GM12878 (cell line): ENCODE data around the gene SPHK1. TPM values are rescaled to one million over a fixed set of nuclear protein-coding genes. Genes with fewer than 3 reads are reported as not detected.

ENCODE experiments used
- ATAC-seq: fragments of 200-7000 bp; cut with Tn5 transposase; 3 replicates; pipeline ENCODE4 v1.9.1; 2020; ENCODE audit warnings: mild to moderate bottlenecking, moderate library complexity
- BruUV-seq: library from RNA; stranded (reverse); fragments of 400-500 nt; replicated peaks from 2 replicates; lab custom pipeline; 2021; lab: Mats Ljungman, UMichigan
- CTCF ChIA-PET: fragments of 300-600 bp; sonication (Branson Sonifier 250); formaldehyde crosslinking; extraction: SDS; loops from one replicate; lab custom pipeline; 2021; ENCODE audit warnings: inconsistent platforms; lab: Yijun Ruan, JAX
- POLR2A ChIA-PET: fragments of 350-600 bp; formaldehyde crosslinking; extraction: SDS; loops from one replicate; lab custom pipeline; 2021; ENCODE audit warnings: inconsistent platforms; lab: Charles Lee
- RAD21 ChIA-PET: fragments of 300-600 bp; sonication (Branson Sonifier 250); formaldehyde crosslinking; loops from one replicate; lab custom pipeline; 2023; ENCODE audit warnings: antibody characterized with exemption; ENCODE audit not compliant: unreplicated experiment; lab: Charles Lee
- SMC1A ChIA-PET: fragments of 300-600 bp; sonication (Branson Sonifier 250); formaldehyde crosslinking; loops from one replicate; lab custom pipeline; 2023; ENCODE audit not compliant: unreplicated experiment, uncharacterized antibody; lab: Charles Lee
- DNase-seq: peaks from one replicate; pipeline ENCODE4 v3.0.0-alpha.2; 2011; ENCODE audit warnings: low read depth, low spot score
- FAIRE-seq: peaks from 3 replicates; lab custom pipeline; 2011; peaks lifted over from hg19 to GRCh38; lab: Jason Lieb, UNC
- H2AFZ ChIP-seq: 2 replicates; pipeline ENCODE4 v1.6.0; 2011; ENCODE audit warnings: low read depth, low read length, control low read depth; ENCODE audit not compliant: control insufficient read depth
- H3K27ac ChIP-seq: 2 replicates; pipeline ENCODE4 v1.5.1; 2011; ENCODE audit warnings: control low read depth; ENCODE audit not compliant: control insufficient read depth, insufficient read depth
- H3K27me3 ChIP-seq, 2 experiments: replicated peaks in 1 of 2; 2 replicates each; pipeline versions ENCODE4 v1.6.0 to v1.6.1; 2011; ENCODE audit warnings: low read length in 1 of 2; ENCODE audit not compliant: control insufficient read depth in 2 of 2, insufficient read depth in 2 of 2
- H3K36me3 ChIP-seq, 2 experiments: 2 replicates each; pipeline ENCODE4 v1.5.1; 2011; ENCODE audit warnings: low read length in 1 of 2; ENCODE audit not compliant: control insufficient read depth in 2 of 2, insufficient read depth in 2 of 2
- H3K4me1 ChIP-seq: 2 replicates; pipeline ENCODE4 v1.6.1; 2011; ENCODE audit warnings: mild to moderate bottlenecking, low read length, moderate library complexity, mixed read lengths; ENCODE audit not compliant: control insufficient read depth, insufficient read depth
- H3K4me2 ChIP-seq: 2 replicates; pipeline ENCODE4 v1.6.0; 2011; ENCODE audit warnings: control low read depth; ENCODE audit not compliant: control insufficient read depth, insufficient read depth
- H3K4me3 ChIP-seq: fragments of 200-600 bp; sonication (generic); 2 replicates; pipeline ENCODE4 v1.5.1; 2016
- H3K79me2 ChIP-seq: 2 replicates; pipeline ENCODE4 v1.6.0; 2011; ENCODE audit warnings: low read length; ENCODE audit not compliant: control insufficient read depth, insufficient read depth
- H3K9ac ChIP-seq: 2 replicates; pipeline ENCODE4 v1.8.0; 2011; ENCODE audit warnings: low read length, control low read depth, mixed read lengths; ENCODE audit not compliant: control insufficient read depth, insufficient read depth
- H3K9me3 ChIP-seq: replicated peaks from 3 replicates; pipeline ENCODE4 v1.5.1; 2011; ENCODE audit warnings: mild to moderate bottlenecking, low read length; ENCODE audit not compliant: control insufficient read depth, insufficient read depth
- H4K20me1 ChIP-seq: 2 replicates; pipeline ENCODE4 v1.6.0; 2011; ENCODE audit not compliant: control insufficient read depth, insufficient read depth
- BHLHE40 ChIP-seq, 2 experiments: fragments of 450-650 bp in 1 of 2; IDR thresholded peaks; 2 replicates each; pipeline ENCODE4 v1.6.1; 2011 to 2017; ENCODE audit warnings: low read depth in 2 of 2, borderline replicate concordance in 1 of 2, improper control_type of control experiment in 1 of 2, low read length in 1 of 2, mild to moderate bottlenecking in 1 of 2
- CBX3 ChIP-seq: fragments of 200-600 bp; sonication (generic); IDR thresholded peaks from 2 replicates; pipeline ENCODE4 v1.6.1; 2016; ENCODE audit warnings: low read depth, borderline replicate concordance
- CHD1 ChIP-seq: IDR thresholded peaks from 2 replicates; pipeline ENCODE4 v1.6.1; 2012; ENCODE audit warnings: low read depth, low read length, improper control_type of control experiment
- ESRRA ChIP-seq: IDR thresholded peaks from 2 replicates; pipeline ENCODE4 v1.6.1; 2012; ENCODE audit warnings: mild to moderate bottlenecking, low read length, improper control_type of control experiment
- MTA3 ChIP-seq: IDR thresholded peaks from 2 replicates; pipeline ENCODE4 v1.6.1; 2012; ENCODE audit warnings: low read length, inconsistent platforms, borderline replicate concordance
- NR2F1 ChIP-seq: fragments of 450-650 bp; conservative IDR thresholded peaks from 2 replicates; pipeline ENCODE4 v1.6.1; 2017; ENCODE audit warnings: mild to moderate bottlenecking
- SPI1 ChIP-seq: IDR thresholded peaks from 2 replicates; pipeline ENCODE4 v1.6.1; 2011; ENCODE audit warnings: low read depth, mild to moderate bottlenecking, low read length, moderate library complexity, borderline replicate concordance; ENCODE audit not compliant: insufficient read depth
- SREBF2 ChIP-seq: IDR thresholded peaks from 2 replicates; pipeline ENCODE4 v1.6.1; 2012; ENCODE audit warnings: mild to moderate bottlenecking, low read length
- WRNIP1 ChIP-seq: IDR thresholded peaks from 2 replicates; pipeline ENCODE4 v1.6.1; 2011; ENCODE audit warnings: low read depth, low read length, improper control_type of control experiment, borderline replicate concordance
- ZNF384 ChIP-seq: IDR thresholded peaks from 2 replicates; pipeline ENCODE4 v1.6.1; 2012; ENCODE audit warnings: low read depth, mild to moderate bottlenecking, low read length, improper control_type of control experiment, borderline replicate concordance
- WGBS: methylation state at CpG from one replicate; pipeline ENCODE4 v1.1.6; 2016; ENCODE audit warnings: low lambda C conversion rate; ENCODE audit not compliant: insufficient replicate concordance, insufficient coverage; ENCODE audit errors: missing lambda C conversion rate; 5-methylcytosine and 5-hydroxymethylcytosine counted together
- in situ Hi-C: fragments of 300-500 bp; cut with MboI; formaldehyde crosslinking; loops from 9 replicates; pipeline ENCODE4 v1.14.3; 2018; ENCODE audit warnings: mixed read lengths
- intact Hi-C: fragments of 100-400 bp; cut with micrococcal nuclease; formaldehyde crosslinking; loops from one replicate; pipeline ENCODE4 v1.14.2; 2022; ENCODE audit not compliant: unreplicated experiment
- polyA plus RNA-seq, 11 experiments: library from polyadenylated mRNA; depleted of rRNA in 4 of 11; unstranded in 6 of 11; stranded (reverse) in 5 of 11; fragments of >200 nt; fragmentation: Nextera tagmentation in 4 of 11; fragmentation: Illumina TruSeq in 1 of 11; extraction: Ambion mirVana in 4 of 11; extraction: Trizol in 1 of 11; gene quantifications; 1 replicate in 1 of 11; 2 replicates in 10 of 11; pipeline versions ENCODE4 v1.2.1 to v1.2.3, GENCODE V29; 2011 to 2016; ENCODE audit warnings: inconsistent platforms in 2 of 11, missing spikeins in 2 of 11, low read depth in 1 of 11
- total RNA-seq, 4 experiments: library from RNA; depleted of rRNA in 3 of 4; stranded (reverse); fragments of >200 nt in 3 of 4; fragmentation: Illumina TruSeq in 1 of 4; extraction: Trizol in 1 of 4; gene quantifications; 2 replicates each; pipeline versions ENCODE4 v1.2.1 to v1.2.3, GENCODE V29; 2013 to 2021
- TF ChIP-seq, protein P1 (sequence below): IDR thresholded peaks from 2 replicates; pipeline ENCODE4 v1.6.1; 2011; ENCODE audit warnings: borderline replicate concordance, low read depth, mild to moderate bottlenecking, moderate library complexity, mixed read lengths, low read length; ENCODE audit not compliant: insufficient read depth; ENCODE audit errors: extremely low read length
- TF ChIP-seq, protein P2 (sequence below): IDR thresholded peaks from 2 replicates; pipeline ENCODE4 v1.6.1; 2011; ENCODE audit warnings: mild to moderate bottlenecking, low read depth, low read length, moderate library complexity; ENCODE audit not compliant: insufficient replicate concordance
- TF ChIP-seq, protein P3 (sequence below), 3 experiments: IDR thresholded peaks in 2 of 3; conservative IDR thresholded peaks in 1 of 3; 2 replicates each; pipeline ENCODE4 v1.5.1; 2011; ENCODE audit warnings: low read depth in 3 of 3, low read length in 3 of 3, mild to moderate bottlenecking in 3 of 3, control low read depth in 2 of 3, moderate library complexity in 2 of 3, inconsistent platforms in 1 of 3, mixed read lengths in 1 of 3; ENCODE audit not compliant: control insufficient read depth in 2 of 3, insufficient read depth in 1 of 3; ENCODE audit errors: extremely low read depth in 1 of 3

The SPHK1 gene
- total and polyA plus RNA-seq, 10 of the 15 experiments (the other 5 are each of a cell fraction or from before 2014, with no cell fraction given) = 0.09 to 1.1 (median 0.36) TPM; not detected in 2

DNA sequence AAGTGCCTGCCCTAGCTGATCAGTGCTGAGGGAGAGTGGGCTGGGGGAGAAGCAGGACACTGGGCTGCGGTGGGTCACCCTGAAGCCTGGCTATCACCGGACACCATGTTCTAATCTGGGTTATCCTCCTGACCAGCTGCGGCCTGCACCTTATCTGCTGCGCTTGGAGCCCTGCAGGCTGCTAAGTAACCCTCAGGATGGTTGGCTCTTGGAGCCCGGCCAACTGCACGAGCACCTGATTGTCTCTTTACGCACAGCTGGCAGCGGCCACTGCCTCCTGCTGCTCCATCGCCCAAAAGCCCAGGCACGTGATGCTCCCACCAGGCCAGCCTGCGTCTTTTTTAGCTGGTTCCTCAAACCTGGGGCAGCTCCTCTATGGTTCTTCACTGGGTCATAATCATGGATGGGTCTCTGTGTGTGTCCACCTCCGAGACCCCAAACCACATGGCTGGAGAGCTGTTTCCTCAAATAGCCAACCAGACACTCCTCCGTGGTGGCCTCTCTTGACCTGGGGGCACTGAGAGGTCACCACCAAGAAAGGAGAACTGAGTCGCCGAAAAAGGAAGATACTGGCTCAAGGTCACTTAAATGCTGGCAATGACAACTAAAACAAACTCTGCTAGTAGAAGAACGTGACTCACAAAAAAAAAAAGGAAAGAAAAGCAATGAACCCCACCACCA is 21.7 kb downstream of the SPHK1 start:
- POLR2A ChIA-PET = no interaction called here
- peaks cover 13 to 14% of the 10 kb centered on the region in 2 experiments for H3K36me3 ChIP-seq
- no TSS peak for BruUV-seq
- DNase-seq (no peak), ATAC-seq (peak; percentile 54), FAIRE-seq (peak; percentile 7)
- no peaks in the 10 kb centered on the region for H3K27me3 ChIP-seq
- SMC1A ChIA-PET = interaction anchor here (1.5 to 1.8 kb wide), 2 partner anchors 52 to 53 kb away, joined by 4 to 6 read pairs; no protein-coding TSS in a partner anchor
- H3K4me3 ChIP-seq = no peak overlapping the region
- no peaks in the 10 kb centered on the region for H3K9me3 ChIP-seq
- in situ Hi-C loops (loop anchor here (5.0 kb wide), 1 partner anchor 101 kb away; no protein-coding TSS in a partner anchor), intact Hi-C loops (no loop called here)
- H3K27ac ChIP-seq = no peak overlapping the region; the same call in 1 of the 2 replicates
- H3K4me2 ChIP-seq = peak overlapping the region; percentile 38
- RAD21 ChIA-PET = interaction anchor here (3.1 kb wide), 1 partner anchor 53 kb away, joined by 12 read pairs; no protein-coding TSS in a partner anchor
- TF ChIP-seq NR2F1 = peak; percentile 50; the same call in 1 of the 2 replicates
- no peak for TF ChIP-seq CBX3
- TF ChIP-seq, protein P1, sequence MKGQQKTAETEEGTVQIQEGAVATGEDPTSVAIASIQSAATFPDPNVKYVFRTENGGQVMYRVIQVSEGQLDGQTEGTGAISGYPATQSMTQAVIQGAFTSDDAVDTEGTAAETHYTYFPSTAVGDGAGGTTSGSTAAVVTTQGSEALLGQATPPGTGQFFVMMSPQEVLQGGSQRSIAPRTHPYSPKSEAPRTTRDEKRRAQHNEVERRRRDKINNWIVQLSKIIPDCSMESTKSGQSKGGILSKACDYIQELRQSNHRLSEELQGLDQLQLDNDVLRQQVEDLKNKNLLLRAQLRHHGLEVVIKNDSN = peak; percentile 43
- TF ChIP-seq, protein P2, sequence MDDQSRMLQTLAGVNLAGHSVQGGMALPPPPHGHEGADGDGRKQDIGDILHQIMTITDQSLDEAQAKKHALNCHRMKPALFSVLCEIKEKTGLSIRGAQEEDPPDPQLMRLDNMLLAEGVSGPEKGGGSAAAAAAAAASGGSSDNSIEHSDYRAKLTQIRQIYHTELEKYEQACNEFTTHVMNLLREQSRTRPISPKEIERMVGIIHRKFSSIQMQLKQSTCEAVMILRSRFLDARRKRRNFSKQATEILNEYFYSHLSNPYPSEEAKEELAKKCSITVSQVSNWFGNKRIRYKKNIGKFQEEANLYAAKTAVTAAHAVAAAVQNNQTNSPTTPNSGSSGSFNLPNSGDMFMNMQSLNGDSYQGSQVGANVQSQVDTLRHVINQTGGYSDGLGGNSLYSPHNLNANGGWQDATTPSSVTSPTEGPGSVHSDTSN = no peak
- peak; percentile 44; the same call in 1 of the 2 replicates for TF ChIP-seq ZNF384
- TF ChIP-seq, protein P3, sequence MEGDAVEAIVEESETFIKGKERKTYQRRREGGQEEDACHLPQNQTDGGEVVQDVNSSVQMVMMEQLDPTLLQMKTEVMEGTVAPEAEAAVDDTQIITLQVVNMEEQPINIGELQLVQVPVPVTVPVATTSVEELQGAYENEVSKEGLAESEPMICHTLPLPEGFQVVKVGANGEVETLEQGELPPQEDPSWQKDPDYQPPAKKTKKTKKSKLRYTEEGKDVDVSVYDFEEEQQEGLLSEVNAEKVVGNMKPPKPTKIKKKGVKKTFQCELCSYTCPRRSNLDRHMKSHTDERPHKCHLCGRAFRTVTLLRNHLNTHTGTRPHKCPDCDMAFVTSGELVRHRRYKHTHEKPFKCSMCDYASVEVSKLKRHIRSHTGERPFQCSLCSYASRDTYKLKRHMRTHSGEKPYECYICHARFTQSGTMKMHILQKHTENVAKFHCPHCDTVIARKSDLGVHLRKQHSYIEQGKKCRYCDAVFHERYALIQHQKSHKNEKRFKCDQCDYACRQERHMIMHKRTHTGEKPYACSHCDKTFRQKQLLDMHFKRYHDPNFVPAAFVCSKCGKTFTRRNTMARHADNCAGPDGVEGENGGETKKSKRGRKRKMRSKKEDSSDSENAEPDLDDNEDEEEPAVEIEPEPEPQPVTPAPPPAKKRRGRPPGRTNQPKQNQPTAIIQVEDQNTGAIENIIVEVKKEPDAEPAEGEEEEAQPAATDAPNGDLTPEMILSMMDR (IDR thresholded peaks at IDR 0.05 in 2 of 3, conservative IDR thresholded peaks at IDR 0.05 in 1 of 3; ENCODE audit: control insufficient read depth in 2 of 3, extremely low read depth in 1 of 3, insufficient read depth in 1 of 3, low read depth in 3 of 3, low read length in 3 of 3) = no peak
- TF ChIP-seq CHD1 = no peak
- TF ChIP-seq SPI1 = peak; percentile 76
- TF ChIP-seq BHLHE40 (IDR thresholded peaks at IDR 0.05; ENCODE audit: borderline replicate concordance in 1 of 2, low read depth in 2 of 2, low read length in 1 of 2) = peak; percentile 38 to 76; a peak in 2 of 4 replicates
- peak; percentile 91; the same call in 1 of the 2 replicates for TF ChIP-seq ESRRA
- no peak for TF ChIP-seq MTA3
- TF ChIP-seq SREBF2 = no peak
- no peak for TF ChIP-seq WRNIP1
- H3K79me2 ChIP-seq = peaks cover 6% of the 10 kb centered on the region
- H4K20me1 ChIP-seq = peaks cover 2% of the 10 kb centered on the region
- H2AFZ ChIP-seq = no peak overlapping the region
- peaks cover 20% of the 10 kb centered on the region for H3K4me1 ChIP-seq
- no peak overlapping the region for H3K9ac ChIP-seq
- WGBS = 66% methylated on average over 16 of the region's 16 CpGs
- CTCF ChIA-PET = interaction anchor here (0.6 to 9.8 kb wide), 7 partner anchors 8 to 102 kb away, joined by 3 to 142 read pairs (median 3); no protein-coding TSS in a partner anchor
